ENCODE measurements around the gene PRM2.

Gene PRM2

DNA sequence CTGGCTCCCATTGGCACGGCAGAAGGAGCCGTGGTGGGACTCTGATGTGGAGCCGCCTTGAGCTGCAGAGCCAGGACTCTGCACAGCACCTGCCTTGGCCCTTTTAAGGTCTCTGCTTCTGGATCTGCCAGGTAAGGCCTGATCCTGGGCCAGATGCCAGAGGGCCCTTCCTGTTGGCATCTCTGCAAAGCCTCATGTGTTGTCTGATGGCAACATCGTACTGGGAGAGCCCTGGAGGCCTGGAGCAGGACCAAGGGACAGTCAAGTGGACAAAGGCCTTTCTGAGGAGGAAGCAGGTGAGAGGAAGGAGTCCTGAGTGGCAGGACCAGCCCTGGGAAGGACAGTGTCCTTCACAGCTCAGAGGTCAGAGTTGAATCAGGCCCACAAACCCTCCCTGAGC lies 46.4 kb downstream of the PRM2 start:
- ChIA-PET CTCF (no interaction called here), POLR2A (no interaction called here)
- DNase-seq (ENCODE audit: low read depth, low spot score), result no peak
- TF ChIP-seq, protein P1, sequence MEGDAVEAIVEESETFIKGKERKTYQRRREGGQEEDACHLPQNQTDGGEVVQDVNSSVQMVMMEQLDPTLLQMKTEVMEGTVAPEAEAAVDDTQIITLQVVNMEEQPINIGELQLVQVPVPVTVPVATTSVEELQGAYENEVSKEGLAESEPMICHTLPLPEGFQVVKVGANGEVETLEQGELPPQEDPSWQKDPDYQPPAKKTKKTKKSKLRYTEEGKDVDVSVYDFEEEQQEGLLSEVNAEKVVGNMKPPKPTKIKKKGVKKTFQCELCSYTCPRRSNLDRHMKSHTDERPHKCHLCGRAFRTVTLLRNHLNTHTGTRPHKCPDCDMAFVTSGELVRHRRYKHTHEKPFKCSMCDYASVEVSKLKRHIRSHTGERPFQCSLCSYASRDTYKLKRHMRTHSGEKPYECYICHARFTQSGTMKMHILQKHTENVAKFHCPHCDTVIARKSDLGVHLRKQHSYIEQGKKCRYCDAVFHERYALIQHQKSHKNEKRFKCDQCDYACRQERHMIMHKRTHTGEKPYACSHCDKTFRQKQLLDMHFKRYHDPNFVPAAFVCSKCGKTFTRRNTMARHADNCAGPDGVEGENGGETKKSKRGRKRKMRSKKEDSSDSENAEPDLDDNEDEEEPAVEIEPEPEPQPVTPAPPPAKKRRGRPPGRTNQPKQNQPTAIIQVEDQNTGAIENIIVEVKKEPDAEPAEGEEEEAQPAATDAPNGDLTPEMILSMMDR (IDR thresholded peaks at IDR 0.05; ENCODE audit: insufficient read depth, low read length, missing control alignments), result no peak
- H3K4me3 ChIP-seq (ENCODE audit: low read depth, low read length), result no peak overlapping the region

DNA sequence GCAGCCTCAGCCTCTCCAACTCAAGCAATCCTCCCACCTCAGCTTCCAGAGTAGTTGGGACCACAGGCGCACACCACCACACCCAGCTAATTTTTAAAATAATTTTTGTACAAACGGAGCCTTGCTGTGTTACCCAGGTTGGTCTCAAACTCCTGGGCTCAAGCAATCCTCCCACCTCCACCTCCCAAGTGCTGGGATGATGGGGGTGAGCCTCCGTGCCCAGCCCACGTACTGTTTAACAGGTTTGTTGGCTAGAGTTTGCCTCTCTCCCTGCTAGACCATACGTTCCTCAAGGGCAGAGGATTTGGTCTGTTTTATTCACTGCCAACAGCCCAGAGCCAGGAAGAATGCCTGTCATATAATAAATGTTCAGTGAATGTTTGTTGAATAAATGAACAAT lies 46.8 kb downstream of the PRM2 start:
- H3K4me3 ChIP-seq (ENCODE audit: low read depth, low read length), result no peak overlapping the region
- no peak for DNase-seq (ENCODE audit: low read depth, low spot score)
- POLR2A ChIA-PET, result no interaction called here
- CTCF ChIA-PET, result no interaction called here
- TF ChIP-seq, protein P1 (IDR thresholded peaks at IDR 0.05; ENCODE audit: insufficient read depth, low read length, missing control alignments), result no peak

DNA sequence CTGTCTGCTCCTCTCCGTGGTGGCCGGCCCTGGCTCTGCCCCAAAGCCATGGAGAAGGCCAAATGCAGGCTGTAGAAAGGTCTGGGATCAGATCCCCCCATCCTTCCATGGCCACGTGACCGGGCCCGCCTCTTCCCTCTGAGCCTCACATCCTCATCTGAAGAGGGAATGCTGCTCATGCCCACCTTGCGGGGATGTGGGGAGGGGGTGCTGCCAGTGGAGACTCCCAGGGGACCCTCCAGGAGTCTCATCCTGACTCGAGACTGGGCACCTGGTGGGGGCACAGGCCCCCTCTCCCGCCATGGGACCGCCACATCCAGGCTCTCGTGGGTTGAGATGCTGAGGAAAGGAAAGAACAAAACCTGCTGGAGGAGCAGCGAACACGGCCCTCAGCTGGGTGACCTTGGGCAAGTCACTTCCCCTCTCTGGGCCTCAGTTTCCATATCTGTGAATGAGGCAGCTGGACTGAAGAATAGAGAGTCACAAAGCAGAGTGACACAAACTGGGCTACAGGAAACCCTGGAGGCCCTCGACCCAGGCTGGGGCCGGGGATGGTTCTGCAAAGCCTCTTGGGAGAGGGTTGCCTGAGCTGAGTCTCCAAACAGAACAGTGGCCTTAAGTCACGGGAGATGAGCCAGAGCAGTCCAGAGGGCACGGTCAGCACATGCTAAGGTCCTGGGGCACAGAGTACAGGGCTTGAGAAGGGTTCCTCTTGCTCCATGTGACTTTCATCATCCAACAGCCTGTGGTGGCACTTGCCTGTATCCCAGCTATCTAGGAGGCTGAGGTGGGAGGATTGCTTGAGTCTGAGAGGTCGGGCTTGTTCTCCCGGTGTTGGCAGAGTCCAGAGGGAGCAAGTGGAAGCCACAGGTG lies 50.4 kb downstream of the PRM2 start:
- no peak for DNase-seq (ENCODE audit: low read depth, low spot score)
- POLR2A ChIA-PET, result no interaction called here
- CTCF ChIA-PET, result no interaction called here
- TF ChIP-seq, protein P1 (IDR thresholded peaks at IDR 0.05; ENCODE audit: insufficient read depth, low read length, missing control alignments), result no peak
- no peak overlapping the region for H3K4me3 ChIP-seq (ENCODE audit: low read depth, low read length)

All from AG04449 (cell line).